DMS53 treated with DMSO at 0.1 percent for 48 hours (cell line): Measurements from ENCODE around the gene FRA10AC1.

ENCODE experiments used
- DNase-seq: peaks from one replicate; lab custom pipeline; 2025; ENCODE audit not compliant: unreplicated experiment; lab: John Stamatoyannopoulos, UW

Gene FRA10AC1

GRCh38 chr10:93630625-93631557, 71.5 kb downstream of the FRA10AC1 start:
- no peak for DNase-seq

- DNase-seq: no peak
Measured at GRCh38 chr10:93629647-93630305, 72.6 kb downstream of the FRA10AC1 start.

- no peak for DNase-seq
Measured at GRCh38 chr10:93628858-93629257, 73.5 kb downstream of the FRA10AC1 start.

DNA sequence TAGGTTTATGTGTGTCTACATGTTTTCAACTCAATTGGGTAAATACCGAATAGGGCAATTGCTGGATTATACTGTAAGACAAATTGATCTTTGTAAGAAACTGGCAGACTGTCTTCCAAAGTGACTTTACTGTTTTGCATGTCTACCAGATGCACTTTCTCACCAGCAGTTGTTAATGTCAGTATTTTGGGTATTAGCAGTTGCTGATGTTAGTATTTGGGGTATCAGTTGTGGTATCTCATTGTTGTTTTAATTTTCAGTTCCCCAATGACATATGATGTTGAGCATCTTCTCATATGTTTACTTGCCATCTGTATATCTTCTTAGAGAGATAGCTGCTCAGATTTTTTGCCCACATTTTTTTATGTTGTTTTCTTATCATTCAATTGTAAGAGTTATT, 79.5 kb downstream of the FRA10AC1 start:
- DNase-seq: no peak

DNA sequence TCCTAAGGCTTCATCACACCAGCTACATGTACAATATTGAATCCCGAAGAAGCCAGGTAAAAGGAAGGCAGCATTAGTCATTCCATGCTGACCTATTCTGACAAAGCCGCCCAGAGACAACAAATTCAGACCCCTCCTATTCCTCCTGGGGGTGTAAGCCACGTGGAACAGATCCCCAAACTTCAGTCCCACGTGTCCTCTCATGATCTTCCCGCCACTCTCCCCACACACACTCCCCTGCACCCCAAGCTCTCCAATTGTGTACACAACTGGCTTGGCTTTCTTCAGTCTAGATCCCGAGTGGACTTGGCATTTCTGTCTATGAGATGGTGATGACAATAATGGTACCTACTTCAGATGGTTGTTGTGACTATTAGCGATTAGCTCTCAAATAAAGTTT, 81.5 kb downstream of the FRA10AC1 start:
- no peak for DNase-seq
